Ovary (tissue), 9 donors: ENCODE measurements around the gene MAP4K2. TPM values are rescaled to one million over a fixed set of nuclear protein-coding genes. Genes with fewer than 3 reads are reported as not detected.

Experiments
- DNase-seq, 5 donors: peaks; one replicate each; pipeline ENCODE4 v3.0.0-alpha.2; 2019 to 2020
- H3K27ac ChIP-seq, 2 donors: fragments of 200-600 bp; one replicate each; pipeline versions ENCODE4 v1.5.1 to v1.8.0; 2019 to 2022
- H3K27me3 ChIP-seq: fragments of 200-600 bp; one replicate; pipeline ENCODE4 v1.8.0; 2022
- H3K36me3 ChIP-seq: fragments of 200-600 bp; sonication (generic); one replicate; pipeline ENCODE4 v1.5.1; 2019
- H3K4me1 ChIP-seq: one replicate; pipeline ENCODE4 v1.8.1; 2013; ENCODE audit warnings: mild to moderate bottlenecking, moderate library complexity; ENCODE audit not compliant: insufficient read depth
- H3K4me3 ChIP-seq: fragments of 200-600 bp; sonication (generic); one replicate; pipeline ENCODE4 v1.5.1; 2017
- H3K9me3 ChIP-seq, 2 donors: fragments of 200-600 bp in 1 of 2; sonication (generic) in 1 of 2; one replicate each; pipeline versions ENCODE4 v1.5.1 to v1.8.1; 2013 to 2019; ENCODE audit warnings: mild to moderate bottlenecking in 1 of 2, moderate library complexity in 1 of 2
- EP300 ChIP-seq: sonication (generic); formaldehyde crosslinking; IDR thresholded peaks from one replicate; pipeline ENCODE4 v1.6.1; 2017; ENCODE audit warnings: antibody characterized with exemption
- POLR2A ChIP-seq: fragments of 450-650 bp; IDR thresholded peaks from one replicate; pipeline ENCODE4 v1.6.1; 2017; ENCODE audit warnings: antibody characterized with exemption, mild to moderate bottlenecking, moderate library complexity
- WGBS, 3 donors: extraction: QIAGEN DNeasy Blood & Tissue Kit in 1 of 3; methylation state at CpG; one replicate each; pipeline versions ENCODE4 v1.1.5 to v1.1.7; 2013 to 2017; 5-methylcytosine and 5-hydroxymethylcytosine counted together
- intact Hi-C, 4 donors: fragments of 100-400 bp; cut with DNase I; formaldehyde crosslinking; loops; one replicate each; pipeline versions ENCODE4 v1.11.0 to v1.15.1; 2022 to 2023
- polyA plus RNA-seq, 2 donors: library from polyadenylated mRNA; stranded (reverse); fragments of 200-250 nt in 1 of 2; fragments of 350-450 nt in 1 of 2; fragmentation: Illumina TruSeq in 1 of 2; extraction: RNeasy Lipid Tissue Mini Kit (QIAGEN cat#74804) in 1 of 2; gene quantifications; one replicate each; pipeline ENCODE4 v1.2.3, GENCODE V29; 2013 to 2014
- total RNA-seq, 7 donors: library from RNA; depleted of rRNA in 2 of 7; stranded (reverse); fragments of >200 nt in 2 of 7; fragmentation: NEBNext Ultra II Directional in 3 of 7; extraction: Animal tissue kit (Norgen Biotek cat#: 25700) in 3 of 7; gene quantifications; one replicate each; pipeline versions ENCODE4 v1.1.0 to v1.2.4, GENCODE V29; 2016 to 2023
- TF ChIP-seq, protein P1 (sequence below), 3 donors: fragments of 450-650 bp in 2 of 3; fragments of 200-600 bp in 1 of 3; IDR thresholded peaks; one replicate each; pipeline versions ENCODE4 v1.5.1 to v1.8.0; 2016 to 2022; ENCODE audit warnings: antibody characterized with exemption in 3 of 3, mild to moderate bottlenecking in 1 of 3
- donor health status: DM: no; HTN: no; CAD: no; lungs with moderate emphysema.
- donor health status: DM: no; HTN: no; CAD: no.
- donor health status: Bipolar disorder and iron deficiency.
- donor health status: DM: yes; HTN: yes; CAD: no.
- donor health status: DM: no; HTN: no; CAD: no.
- donor health status: DM: yes; HTN: yes; CAD: no.

MAP4K2 gene
- total and polyA plus RNA-seq, 9 donors: 2.3 to 15.5 (median 11.4) TPM

- no peak overlapping the region for H3K4me3 ChIP-seq
- DNase-seq: peak in 2 of 5 donors; percentile 40 to 46
- peak overlapping the region; percentile 43 to 93 for H3K27ac ChIP-seq
- H3K4me1 ChIP-seq: peaks cover 2% of the 10 kb centered on the region
- intact Hi-C loops: no loop called here
- no peaks in the 10 kb centered on the region for H3K27me3 ChIP-seq
- TF ChIP-seq POLR2A (no peak), EP300 (no peak)
- TF ChIP-seq, protein P1, sequence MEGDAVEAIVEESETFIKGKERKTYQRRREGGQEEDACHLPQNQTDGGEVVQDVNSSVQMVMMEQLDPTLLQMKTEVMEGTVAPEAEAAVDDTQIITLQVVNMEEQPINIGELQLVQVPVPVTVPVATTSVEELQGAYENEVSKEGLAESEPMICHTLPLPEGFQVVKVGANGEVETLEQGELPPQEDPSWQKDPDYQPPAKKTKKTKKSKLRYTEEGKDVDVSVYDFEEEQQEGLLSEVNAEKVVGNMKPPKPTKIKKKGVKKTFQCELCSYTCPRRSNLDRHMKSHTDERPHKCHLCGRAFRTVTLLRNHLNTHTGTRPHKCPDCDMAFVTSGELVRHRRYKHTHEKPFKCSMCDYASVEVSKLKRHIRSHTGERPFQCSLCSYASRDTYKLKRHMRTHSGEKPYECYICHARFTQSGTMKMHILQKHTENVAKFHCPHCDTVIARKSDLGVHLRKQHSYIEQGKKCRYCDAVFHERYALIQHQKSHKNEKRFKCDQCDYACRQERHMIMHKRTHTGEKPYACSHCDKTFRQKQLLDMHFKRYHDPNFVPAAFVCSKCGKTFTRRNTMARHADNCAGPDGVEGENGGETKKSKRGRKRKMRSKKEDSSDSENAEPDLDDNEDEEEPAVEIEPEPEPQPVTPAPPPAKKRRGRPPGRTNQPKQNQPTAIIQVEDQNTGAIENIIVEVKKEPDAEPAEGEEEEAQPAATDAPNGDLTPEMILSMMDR (IDR thresholded peaks at IDR 0.05): no peak
- H3K36me3 ChIP-seq: no peaks in the 10 kb centered on the region
- 56 to 65% (median 64%) methylated on average over 13 of the region's 13 CpGs for WGBS, 3 donors
- no peaks in the 10 kb centered on the region for H3K9me3 ChIP-seq
These were observed 1.2 kb downstream of the MAP4K2 start for GRCh38 chr11:64801561-64802369.

- intact Hi-C loops: no loop called here
- DNase-seq: peak in 1 of 5 donors; percentile 31
- Histone ChIP-seq H3K4me3 (no peak overlapping the region), H3K9me3 (no peaks in the 10 kb centered on the region), H3K36me3 (no peaks in the 10 kb centered on the region), H3K4me1 (peaks cover 2% of the 10 kb centered on the region), H3K27me3 (no peaks in the 10 kb centered on the region), H3K27ac (no peak overlapping the region)
- WGBS, 3 donors: 78 to 87% (median 82%) methylated on average over 9 of the region's 9 CpGs
- TF ChIP-seq POLR2A (no peak), EP300 (no peak)
- TF ChIP-seq, protein P1 (IDR thresholded peaks at IDR 0.05): no peak
These were observed 1.9 kb downstream of the MAP4K2 start for GRCh38 chr11:64801158-64801464.

- intact Hi-C loops: no loop called here
- no peaks in the 10 kb centered on the region for H3K9me3 ChIP-seq
- H3K27ac ChIP-seq: no peak overlapping the region
- TF ChIP-seq EP300 (no peak), POLR2A (no peak)
- TF ChIP-seq, protein P1 (IDR thresholded peaks at IDR 0.05): no peak
- H3K27me3 ChIP-seq: no peaks in the 10 kb centered on the region
- H3K4me1 ChIP-seq: peaks cover 2% of the 10 kb centered on the region
- peak in 1 of 5 donors; percentile 40 for DNase-seq
- 81 to 84% (median 81%) methylated on average over 26 of the region's 26 CpGs for WGBS, 3 donors
- no peaks in the 10 kb centered on the region for H3K36me3 ChIP-seq
- no peak overlapping the region for H3K4me3 ChIP-seq
These were observed 2.5 kb downstream of the MAP4K2 start for GRCh38 chr11:64800303-64801157.

DNA sequence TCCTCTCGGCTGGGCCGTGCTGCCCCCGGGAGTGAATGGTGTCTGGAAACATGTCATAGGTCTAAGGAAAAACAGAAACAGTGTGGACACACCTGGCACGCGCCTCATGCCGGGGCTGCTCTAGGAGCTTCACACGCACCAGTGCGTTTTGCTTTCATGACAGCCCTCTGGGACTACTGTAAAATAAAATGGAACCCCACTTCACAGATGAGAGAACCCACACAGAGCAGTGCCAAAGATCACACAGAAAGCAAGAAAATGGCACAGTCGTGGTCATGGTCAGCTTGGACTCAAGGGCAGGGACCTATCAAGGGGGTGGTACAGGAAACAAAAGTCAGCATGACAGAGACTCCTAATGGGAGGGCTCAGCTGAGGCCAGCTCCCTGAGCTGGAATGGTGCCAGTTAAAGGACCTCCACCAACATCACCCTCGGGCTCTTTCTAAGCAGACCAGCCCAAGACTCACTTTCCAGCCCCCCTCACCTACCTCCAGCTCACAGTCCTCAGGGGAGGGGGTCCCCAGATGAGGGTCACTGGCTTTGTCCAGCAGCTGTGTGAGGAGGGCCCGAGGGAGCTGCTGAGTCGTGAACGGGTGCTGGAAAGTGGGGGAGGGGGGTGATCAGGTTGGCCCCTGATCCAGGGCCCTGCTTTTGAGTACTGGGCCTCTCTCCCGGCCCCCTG is 3.3 kb downstream of the MAP4K2 start:
- TF ChIP-seq, protein P1 (IDR thresholded peaks at IDR 0.05): no peak
- TF ChIP-seq EP300: no peak
- WGBS, 3 donors: 53 to 61% (median 54%) methylated on average over 14 of the region's 14 CpGs
- H3K9me3 ChIP-seq: no peaks in the 10 kb centered on the region
- no peaks in the 10 kb centered on the region for H3K27me3 ChIP-seq
- no peaks in the 10 kb centered on the region for H3K36me3 ChIP-seq
- peaks cover 2% of the 10 kb centered on the region for H3K4me1 ChIP-seq
- H3K27ac ChIP-seq: no peak overlapping the region
- no peak overlapping the region for H3K4me3 ChIP-seq
- DNase-seq: no peak
- intact Hi-C loops: no loop called here
